ENCODE results near the gene TMEM54. TPM values are rescaled to one million over a fixed set of nuclear protein-coding genes. Genes with fewer than 3 reads are reported as not detected.

Gene TMEM54
- total RNA-seq, 4 donors from 2014 or later = 151 to 255 (median 178) TPM

GRCh38 chr1:32858791-32859190 lies 42.4 kb downstream of the TMEM54 start:
- intact Hi-C loops (cut with DNase I) = no loop called here

DNA sequence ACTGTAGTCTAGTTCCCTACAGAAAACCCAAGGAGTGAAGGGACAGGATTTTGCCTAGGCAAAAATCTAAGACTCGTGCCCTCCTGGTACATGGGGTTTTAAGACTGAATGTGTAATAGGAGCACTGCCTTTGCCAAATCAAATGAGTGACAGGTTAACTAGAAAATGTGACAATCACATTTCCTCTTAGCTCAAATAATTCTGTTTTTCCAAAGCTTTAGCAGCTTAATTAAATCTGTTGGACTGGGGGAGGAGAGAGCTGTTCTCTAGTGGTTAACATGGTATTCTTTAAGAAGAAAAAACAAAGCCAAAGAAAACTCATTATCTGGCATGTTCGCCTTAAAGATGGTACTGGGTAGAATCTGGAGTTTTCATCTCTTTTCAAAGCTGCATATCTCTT lies 43.1 kb downstream of the TMEM54 start:
- intact Hi-C loops (cut with DNase I) = no loop called here
- Histone ChIP-seq H3K4me1 (peaks cover 0 to 13% (median 5%) of the 10 kb centered on the region in 3 donors), H3K27me3 (no peaks in the 10 kb centered on the region), H3K9me3 (no peaks in the 10 kb centered on the region), H3K36me3 (peaks cover 0 to 83% (median 11%) of the 10 kb centered on the region in 3 donors), H3K4me3 (no peak overlapping the region), H3K27ac (no peak overlapping the region)
- DNase-seq = no peak
- TF ChIP-seq, protein P1, sequence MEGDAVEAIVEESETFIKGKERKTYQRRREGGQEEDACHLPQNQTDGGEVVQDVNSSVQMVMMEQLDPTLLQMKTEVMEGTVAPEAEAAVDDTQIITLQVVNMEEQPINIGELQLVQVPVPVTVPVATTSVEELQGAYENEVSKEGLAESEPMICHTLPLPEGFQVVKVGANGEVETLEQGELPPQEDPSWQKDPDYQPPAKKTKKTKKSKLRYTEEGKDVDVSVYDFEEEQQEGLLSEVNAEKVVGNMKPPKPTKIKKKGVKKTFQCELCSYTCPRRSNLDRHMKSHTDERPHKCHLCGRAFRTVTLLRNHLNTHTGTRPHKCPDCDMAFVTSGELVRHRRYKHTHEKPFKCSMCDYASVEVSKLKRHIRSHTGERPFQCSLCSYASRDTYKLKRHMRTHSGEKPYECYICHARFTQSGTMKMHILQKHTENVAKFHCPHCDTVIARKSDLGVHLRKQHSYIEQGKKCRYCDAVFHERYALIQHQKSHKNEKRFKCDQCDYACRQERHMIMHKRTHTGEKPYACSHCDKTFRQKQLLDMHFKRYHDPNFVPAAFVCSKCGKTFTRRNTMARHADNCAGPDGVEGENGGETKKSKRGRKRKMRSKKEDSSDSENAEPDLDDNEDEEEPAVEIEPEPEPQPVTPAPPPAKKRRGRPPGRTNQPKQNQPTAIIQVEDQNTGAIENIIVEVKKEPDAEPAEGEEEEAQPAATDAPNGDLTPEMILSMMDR (IDR thresholded peaks at IDR 0.05) = no peak
- no peak for TF ChIP-seq POLR2A (IDR thresholded peaks at IDR 0.05)
- WGBS, 2 donors = 87 to 93% methylated on average over 2 of the region's 2 CpGs

More at GRCh38 chr1:32858791-32859190, 42.4 kb downstream of the TMEM54 start:
- Histone ChIP-seq H3K36me3 (peaks cover 0 to 83% (median 11%) of the 10 kb centered on the region in 3 donors), H3K4me1 (peaks cover 0 to 13% (median 5%) of the 10 kb centered on the region in 3 donors), H3K27me3 (no peaks in the 10 kb centered on the region), H3K9me3 (no peaks in the 10 kb centered on the region), H3K4me3 (no peak overlapping the region), H3K27ac (no peak overlapping the region)
- WGBS, 2 donors = 90 to 91% methylated on average over 7 of the region's 7 CpGs
- TF ChIP-seq POLR2A (IDR thresholded peaks at IDR 0.05) = no peak
- TF ChIP-seq, protein P1 (IDR thresholded peaks at IDR 0.05) = no peak
- no peak for DNase-seq

GRCh38 chr1:32855861-32856617 lies 45.1 kb downstream of the TMEM54 start:
- DNase-seq = no peak
- Histone ChIP-seq H3K4me3 (no peak overlapping the region), H3K9me3 (no peaks in the 10 kb centered on the region), H3K27ac (no peak overlapping the region), H3K36me3 (peaks cover 0 to 88% (median 11%) of the 10 kb centered on the region in 3 donors), H3K4me1 (no peaks in the 10 kb centered on the region), H3K27me3 (no peaks in the 10 kb centered on the region)
- WGBS, 2 donors = 92 to 95% methylated on average over 13 of the region's 13 CpGs
- intact Hi-C loops (cut with DNase I) = no loop called here
- TF ChIP-seq, protein P1 (IDR thresholded peaks at IDR 0.05) = no peak
- TF ChIP-seq POLR2A (IDR thresholded peaks at IDR 0.05) = no peak

DNA sequence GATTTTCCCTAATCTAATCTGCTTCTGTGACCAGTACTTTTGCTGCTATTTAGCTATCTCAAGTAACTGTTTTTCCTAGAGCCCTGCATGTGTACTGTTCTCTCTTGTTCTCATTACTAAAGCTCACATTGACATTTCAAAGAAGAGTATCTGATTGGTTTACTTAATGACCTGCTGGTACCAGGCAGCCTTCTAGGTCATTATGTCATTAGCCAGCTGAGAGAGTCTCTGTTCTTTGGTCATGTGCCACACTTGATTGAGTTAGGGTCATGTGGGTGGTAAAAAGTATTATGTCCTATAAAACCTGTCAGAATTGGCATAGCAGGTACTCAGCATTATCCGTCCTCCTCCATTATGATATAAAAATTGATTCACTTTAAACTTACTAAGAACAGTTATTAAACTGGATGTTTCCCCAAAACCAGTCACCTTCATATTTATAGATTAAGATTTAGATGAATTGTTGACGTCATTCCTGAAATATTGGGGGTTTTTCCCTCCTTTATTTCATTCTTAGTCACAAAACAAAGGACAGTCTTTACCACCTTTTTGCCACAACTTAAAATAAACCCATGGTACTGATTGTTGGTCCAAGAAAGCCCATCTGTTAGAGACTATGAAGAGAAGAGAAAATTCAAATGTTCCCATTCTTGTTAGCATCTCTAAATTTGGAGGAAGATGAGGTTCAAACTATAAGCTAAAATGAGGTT lies 52.7 kb downstream of the TMEM54 start:
- Histone ChIP-seq H3K27ac (no peak overlapping the region), H3K27me3 (no peaks in the 10 kb centered on the region), H3K4me1 (no peaks in the 10 kb centered on the region), H3K4me3 (no peak overlapping the region), H3K36me3 (peaks cover 0 to 84% (median 6%) of the 10 kb centered on the region in 3 donors), H3K9me3 (no peaks in the 10 kb centered on the region)
- DNase-seq = no peak
- intact Hi-C loops (cut with DNase I) = no loop called here
- WGBS, 2 donors = 39 to 43% methylated on average over 2 of the region's 2 CpGs
- TF ChIP-seq, protein P1 (IDR thresholded peaks at IDR 0.05) = no peak
- no peak for TF ChIP-seq POLR2A (IDR thresholded peaks at IDR 0.05)

Other genes starting within 250 kb of the TMEM54 start
- gene SYNC, start 198.6 kb downstream of the TMEM54 start, total RNA-seq = 10 to 100 TPM in 2 of 4 donors, 1 to 10 TPM in 2; 2.9 to 31.7 (median 9.1) TPM
- 10 to 100 TPM; 46.7 to 92.0 (median 62.3) TPM for gene YARS1, start 84.0 kb downstream of the TMEM54 start, total RNA-seq
- 10 to 100 TPM in 2 of 4 donors, 1 to 10 TPM in 2; 6.5 to 20.0 (median 11.9) TPM for gene S100PBP, start 83.7 kb downstream of the TMEM54 start, total RNA-seq
- gene FNDC5, start 30.5 kb downstream of the TMEM54 start, total RNA-seq = under 1 TPM in 2 of 4 donors, not detected in 2; 0.44 to 0.76 TPM
- gene HPCA, start 14.9 kb downstream of the TMEM54 start, total RNA-seq = not detected
- 10 to 100 TPM; 24.2 to 61.6 (median 46.4) TPM for gene RNF19B, start 63.4 kb upstream of the TMEM54 start, total RNA-seq
- gene AK2, start 135.5 kb upstream of the TMEM54 start, total RNA-seq = 100 to 1,000 TPM; 126 to 167 (median 151) TPM
- 1 to 10 TPM in 1 of 4 donors, under 1 TPM in 3; 0.27 to 1.5 (median 0.61) TPM for gene AZIN2, start 179.8 kb upstream of the TMEM54 start, total RNA-seq

Measured in esophagus squamous epithelium (tissue), 5 donors.